SK-N-MC (cell line): ENCODE measurements around the gene RCSD1.

ENCODE experiments used
- EZH2 ChIP-seq: fragments of 200-600 bp; sonication (generic); IDR thresholded peaks from one replicate; pipeline ENCODE4 v1.6.1; 2017; ENCODE audit warnings: antibody characterized with exemption
- POLR2AphosphoS5 ChIP-seq: IDR thresholded peaks from 2 replicates; pipeline ENCODE4 v1.6.1; 2012; ENCODE audit warnings: mild to moderate bottlenecking, low read depth, low read length, borderline replicate concordance

GRCh38 chr1:167673265-167673664 lies 43.2 kb downstream of the RCSD1 start:
- no peak for TF ChIP-seq POLR2AphosphoS5
- no peak for TF ChIP-seq EZH2
